Measurements from ENCODE around the gene SLC7A6.

SLC7A6 gene

GRCh38 chr16:68270353-68270752 is 6.0 kb downstream of the SLC7A6 start:
- peaks cover 82% of the 10 kb centered on the region for H3K79me2 ChIP-seq (ENCODE audit: low read length)
- H2AFZ ChIP-seq (ENCODE audit: low read depth, low read length): no peak overlapping the region
- H3K4me3 ChIP-seq (ENCODE audit: low read length): no peak overlapping the region
- H3K4me1 ChIP-seq (ENCODE audit: low read length): peaks cover 28% of the 10 kb centered on the region
- TF ChIP-seq CTCF (IDR thresholded peaks at IDR 0.05; ENCODE audit: low read depth, low read length) (no peak), EZH2phosphoT487 (IDR thresholded peaks at IDR 0.05; ENCODE audit: low read depth) (no peak)
- H3K4me2 ChIP-seq (ENCODE audit: low read length): no peak overlapping the region
- no peaks in the 10 kb centered on the region for H3K9me3 ChIP-seq (ENCODE audit: insufficient read depth, low read length)
- H3K36me3 ChIP-seq (replicated peaks; ENCODE audit: low read depth, low read length): peaks cover 20% of the 10 kb centered on the region
- peaks cover 23% of the 10 kb centered on the region for H4K20me1 ChIP-seq (ENCODE audit: insufficient read depth, low read length)
- H3K27me3 ChIP-seq (ENCODE audit: low read depth, low read length): no peaks in the 10 kb centered on the region
- H3K27ac ChIP-seq (ENCODE audit: low read length): no peak overlapping the region
- H3K9ac ChIP-seq (ENCODE audit: low read length): no peak overlapping the region

GRCh38 chr16:68272507-68273209 is 8.3 kb downstream of the SLC7A6 start:
- Histone ChIP-seq H3K4me2 (ENCODE audit: low read length) (no peak overlapping the region), H3K9ac (ENCODE audit: low read length) (no peak overlapping the region), H3K4me3 (ENCODE audit: low read length) (no peak overlapping the region), H3K27ac (ENCODE audit: low read length) (no peak overlapping the region), H3K79me2 (ENCODE audit: low read length) (peaks cover 62% of the 10 kb centered on the region), H3K4me1 (ENCODE audit: low read length) (peaks cover 35% of the 10 kb centered on the region), H3K27me3 (ENCODE audit: low read depth, low read length) (no peaks in the 10 kb centered on the region), H3K9me3 (ENCODE audit: insufficient read depth, low read length) (no peaks in the 10 kb centered on the region), H3K36me3 (replicated peaks; ENCODE audit: low read depth, low read length) (peaks cover 20% of the 10 kb centered on the region), H4K20me1 (ENCODE audit: insufficient read depth, low read length) (peaks cover 28% of the 10 kb centered on the region), H2AFZ (ENCODE audit: low read depth, low read length) (no peak overlapping the region)
- no peak for TF ChIP-seq CTCF (IDR thresholded peaks at IDR 0.05; ENCODE audit: low read depth, low read length)
- TF ChIP-seq EZH2phosphoT487 (IDR thresholded peaks at IDR 0.05; ENCODE audit: low read depth): no peak

GRCh38 chr16:68273459-68273858 is 9.1 kb downstream of the SLC7A6 start:
- no peak overlapping the region for H3K27ac ChIP-seq (ENCODE audit: low read length)
- H3K79me2 ChIP-seq (ENCODE audit: low read length): peaks cover 54% of the 10 kb centered on the region
- peaks cover 28% of the 10 kb centered on the region for H4K20me1 ChIP-seq (ENCODE audit: insufficient read depth, low read length)
- H3K4me2 ChIP-seq (ENCODE audit: low read length): no peak overlapping the region
- peaks cover 35% of the 10 kb centered on the region for H3K4me1 ChIP-seq (ENCODE audit: low read length)
- H3K4me3 ChIP-seq (ENCODE audit: low read length): no peak overlapping the region
- TF ChIP-seq CTCF (IDR thresholded peaks at IDR 0.05; ENCODE audit: low read depth, low read length) (no peak), EZH2phosphoT487 (IDR thresholded peaks at IDR 0.05; ENCODE audit: low read depth) (no peak)
- H3K36me3 ChIP-seq (replicated peaks; ENCODE audit: low read depth, low read length): peaks cover 20% of the 10 kb centered on the region
- H3K27me3 ChIP-seq (ENCODE audit: low read depth, low read length): no peaks in the 10 kb centered on the region
- no peak overlapping the region for H2AFZ ChIP-seq (ENCODE audit: low read depth, low read length)
- H3K9me3 ChIP-seq (ENCODE audit: insufficient read depth, low read length): no peaks in the 10 kb centered on the region
- no peak overlapping the region for H3K9ac ChIP-seq (ENCODE audit: low read length)

GRCh38 chr16:68273896-68274295 is 9.6 kb downstream of the SLC7A6 start:
- no peak for TF ChIP-seq CTCF (IDR thresholded peaks at IDR 0.05; ENCODE audit: low read depth, low read length)
- TF ChIP-seq EZH2phosphoT487 (IDR thresholded peaks at IDR 0.05; ENCODE audit: low read depth): no peak
- H3K9ac ChIP-seq (ENCODE audit: low read length): no peak overlapping the region
- peaks cover 28% of the 10 kb centered on the region for H4K20me1 ChIP-seq (ENCODE audit: insufficient read depth, low read length)
- no peak overlapping the region for H3K27ac ChIP-seq (ENCODE audit: low read length)
- no peak overlapping the region for H3K4me3 ChIP-seq (ENCODE audit: low read length)
- no peak overlapping the region for H3K4me2 ChIP-seq (ENCODE audit: low read length)
- H3K36me3 ChIP-seq (replicated peaks; ENCODE audit: low read depth, low read length): peaks cover 19% of the 10 kb centered on the region
- H2AFZ ChIP-seq (ENCODE audit: low read depth, low read length): no peak overlapping the region
- H3K9me3 ChIP-seq (ENCODE audit: insufficient read depth, low read length): no peaks in the 10 kb centered on the region
- peaks cover 35% of the 10 kb centered on the region for H3K4me1 ChIP-seq (ENCODE audit: low read length)
- H3K79me2 ChIP-seq (ENCODE audit: low read length): peaks cover 50% of the 10 kb centered on the region
- H3K27me3 ChIP-seq (ENCODE audit: low read depth, low read length): no peaks in the 10 kb centered on the region
